Muscle layer of duodenum (tissue), 2 donors: ENCODE data around the gene AMTN.
"Not testable (repeated sequence)": the region's sequence is repeated elsewhere in the genome, so short reads cannot be mapped to it uniquely, and the experiment has no call there.

ENCODE experiments used
- H3K27ac ChIP-seq: one replicate; pipeline ENCODE4 v1.7.0; 2013; ENCODE audit warnings: mild to moderate bottlenecking, low read length
- H3K27me3 ChIP-seq: one replicate; pipeline ENCODE4 v1.7.0; 2013; ENCODE audit warnings: low read depth, mild to moderate bottlenecking, control low read depth, low read length
- H3K36me3 ChIP-seq, 2 donors: one replicate each; pipeline ENCODE4 v1.7.0; 2013; ENCODE audit warnings: low read length in 2 of 2, control low read depth in 1 of 2, mild to moderate bottlenecking in 1 of 2; ENCODE audit not compliant: insufficient read depth in 2 of 2, control insufficient read depth in 1 of 2
- H3K4me1 ChIP-seq, 2 donors: one replicate each; pipeline ENCODE4 v1.7.0; 2013; ENCODE audit warnings: low read length in 2 of 2, mild to moderate bottlenecking in 2 of 2, control low read depth in 1 of 2, moderate library complexity in 1 of 2; ENCODE audit not compliant: insufficient read depth in 2 of 2, control insufficient read depth in 1 of 2
- H3K4me3 ChIP-seq, 2 donors: one replicate each; pipeline ENCODE4 v1.7.0; 2013; ENCODE audit warnings: low read length in 2 of 2, low read depth in 1 of 2, mild to moderate bottlenecking in 1 of 2
- H3K9me3 ChIP-seq, 2 donors: one replicate each; pipeline ENCODE4 v1.7.0; 2013; ENCODE audit warnings: low read length in 2 of 2, control low read depth in 1 of 2, mild to moderate bottlenecking in 1 of 2; ENCODE audit not compliant: control insufficient read depth in 1 of 2
- donor health status: healthy.

The AMTN gene

DNA sequence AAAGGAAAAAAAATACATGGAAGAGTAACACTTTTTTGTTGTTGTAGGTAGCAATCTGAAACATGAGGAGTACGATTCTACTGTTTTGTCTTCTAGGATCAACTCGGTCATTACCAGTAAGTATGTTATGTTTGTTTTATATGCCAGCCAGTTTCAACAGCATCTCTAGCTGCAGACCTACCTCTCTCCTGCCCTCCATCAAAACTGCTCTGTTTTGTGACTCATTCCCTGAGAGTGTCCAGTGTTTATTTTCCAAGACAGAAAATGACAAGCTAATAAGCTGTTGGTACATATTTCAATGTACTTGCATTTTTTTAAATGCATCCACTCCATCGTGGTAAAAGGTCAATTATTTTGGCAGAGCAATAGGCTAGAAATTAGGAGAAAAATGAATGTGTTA, 347 bp downstream of the AMTN start:
- Histone ChIP-seq H3K27ac (no peak overlapping the region), H3K4me3 (no peak overlapping the region), H3K9me3 (no peaks in the 10 kb centered on the region)

DNA sequence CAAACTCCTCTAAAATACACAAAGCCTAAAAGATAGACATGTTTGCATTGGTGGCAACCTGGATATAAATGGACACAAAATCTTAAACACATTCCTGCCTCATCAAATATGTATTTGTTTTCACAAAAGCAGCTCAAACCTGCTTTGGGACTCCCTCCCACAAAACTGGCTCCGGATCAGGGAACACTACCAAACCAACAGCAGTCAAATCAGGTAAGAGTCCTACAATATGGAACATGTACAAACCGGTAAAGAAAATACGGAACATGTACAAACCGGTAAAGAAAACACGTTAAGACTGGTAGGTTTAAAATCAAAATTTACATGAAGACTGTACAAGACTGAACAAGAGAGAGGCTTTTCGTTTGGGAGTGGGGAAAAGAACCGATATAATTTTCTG, 4.3 kb downstream of the AMTN start:
- Histone ChIP-seq H3K27ac (no peak overlapping the region), H3K9me3 (no peaks in the 10 kb centered on the region), H3K36me3 (no peaks in the 10 kb centered on the region), H3K4me1 (no peaks in the 10 kb centered on the region), H3K27me3 (no peaks in the 10 kb centered on the region), H3K4me3 (no peak overlapping the region)

More for the DNA sequence above, 347 bp downstream of the AMTN start:
- H3K36me3 ChIP-seq: no peaks in the 10 kb centered on the region
- no peaks in the 10 kb centered on the region for H3K4me1 ChIP-seq
- H3K27me3 ChIP-seq: no peaks in the 10 kb centered on the region

DNA sequence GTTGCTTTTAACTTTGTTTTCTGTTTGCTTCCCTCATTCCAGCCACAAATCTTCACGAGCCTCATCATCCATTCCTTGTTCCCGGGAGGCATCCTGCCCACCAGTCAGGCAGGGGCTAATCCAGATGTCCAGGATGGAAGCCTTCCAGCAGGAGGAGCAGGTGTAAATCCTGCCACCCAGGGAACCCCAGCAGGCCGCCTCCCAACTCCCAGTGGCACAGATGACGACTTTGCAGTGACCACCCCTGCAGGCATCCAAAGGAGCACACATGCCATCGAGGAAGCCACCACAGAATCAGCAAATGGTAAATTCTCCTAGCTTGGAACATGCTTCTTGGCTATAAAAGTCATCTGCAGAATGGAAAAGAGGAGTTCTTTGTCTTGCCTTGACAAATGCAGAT, 12.6 kb downstream of the AMTN start:
- no peaks in the 10 kb centered on the region for H3K36me3 ChIP-seq
- H3K4me3 ChIP-seq: no peak overlapping the region
- H3K9me3 ChIP-seq: no peaks in the 10 kb centered on the region
- H3K4me1 ChIP-seq: no peaks in the 10 kb centered on the region
- no peaks in the 10 kb centered on the region for H3K27me3 ChIP-seq
- H3K27ac ChIP-seq: no peak overlapping the region

DNA sequence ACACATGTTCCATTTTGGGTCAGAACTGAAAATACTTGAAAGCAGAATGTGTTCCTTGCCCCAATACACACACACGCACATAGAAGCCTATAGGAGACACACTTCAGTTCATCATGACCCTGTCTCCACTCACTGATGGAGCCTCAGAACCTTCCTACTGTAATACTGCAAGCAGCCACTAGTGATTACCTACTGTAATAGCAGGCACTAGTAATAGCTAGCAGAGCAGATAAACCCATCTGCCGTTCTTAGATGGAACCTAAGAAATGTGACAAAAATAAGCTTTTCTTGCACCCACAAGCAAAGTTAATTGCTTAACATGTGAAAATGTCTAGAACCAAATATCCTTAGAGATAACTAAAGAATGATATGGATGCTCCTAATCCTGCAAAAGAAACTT, 13.6 kb downstream of the AMTN start:
- Histone ChIP-seq H3K27me3 (no peaks in the 10 kb centered on the region), H3K4me1 (no peaks in the 10 kb centered on the region), H3K27ac (no peak overlapping the region), H3K36me3 (no peaks in the 10 kb centered on the region), H3K4me3 (no peak overlapping the region), H3K9me3 (no peaks in the 10 kb centered on the region)

DNA sequence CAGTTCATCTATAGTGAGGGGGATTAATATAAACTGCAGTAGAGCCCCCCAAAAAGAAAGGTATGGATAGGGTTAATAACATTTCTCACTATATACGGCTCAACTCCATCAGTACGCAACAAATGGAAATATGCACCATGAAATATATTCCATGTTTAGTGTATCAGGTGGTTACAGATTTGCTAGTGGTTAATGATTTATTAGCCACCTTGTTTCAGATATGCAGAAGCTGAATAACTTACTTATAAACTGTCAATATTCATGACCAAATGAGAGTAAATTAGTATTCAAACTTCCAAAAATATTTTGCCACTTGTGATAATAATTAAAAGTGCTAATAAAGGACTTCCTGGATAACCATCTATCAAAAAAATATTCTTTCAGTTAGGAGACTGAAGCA, 14.8 kb downstream of the AMTN start:
- H3K4me3 ChIP-seq: no peak overlapping the region
- no peaks in the 10 kb centered on the region for H3K9me3 ChIP-seq
- no peaks in the 10 kb centered on the region for H3K36me3 ChIP-seq
- no peaks in the 10 kb centered on the region for H3K4me1 ChIP-seq
- H3K27ac ChIP-seq: no peak overlapping the region
- H3K27me3 ChIP-seq: no peaks in the 10 kb centered on the region

DNA sequence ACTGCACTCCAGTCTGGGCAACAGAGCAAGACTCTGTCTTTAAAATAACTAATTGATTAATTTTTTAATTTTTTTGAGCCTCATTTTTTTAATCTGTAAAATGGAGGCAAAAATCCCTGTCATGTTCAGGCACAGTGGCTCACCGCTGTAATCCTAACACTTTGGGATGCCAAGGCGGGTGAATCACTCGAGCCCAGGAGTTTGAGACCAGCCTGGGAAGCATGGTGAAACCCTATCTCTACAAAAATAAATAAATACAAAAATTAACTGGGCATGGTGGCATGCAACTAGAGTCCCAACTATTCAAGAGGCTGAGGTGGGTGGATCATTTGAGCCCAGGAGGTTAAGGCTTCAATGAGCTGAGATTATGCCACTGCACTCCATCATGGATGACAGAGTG, 15.4 kb downstream of the AMTN start:
- no peaks in the 10 kb centered on the region for H3K27me3 ChIP-seq
- no peak overlapping the region for H3K4me3 ChIP-seq
- no peaks in the 10 kb centered on the region for H3K9me3 ChIP-seq
- no peaks in the 10 kb centered on the region for H3K36me3 ChIP-seq
- H3K27ac ChIP-seq: no peak overlapping the region
- no peaks in the 10 kb centered on the region for H3K4me1 ChIP-seq

DNA sequence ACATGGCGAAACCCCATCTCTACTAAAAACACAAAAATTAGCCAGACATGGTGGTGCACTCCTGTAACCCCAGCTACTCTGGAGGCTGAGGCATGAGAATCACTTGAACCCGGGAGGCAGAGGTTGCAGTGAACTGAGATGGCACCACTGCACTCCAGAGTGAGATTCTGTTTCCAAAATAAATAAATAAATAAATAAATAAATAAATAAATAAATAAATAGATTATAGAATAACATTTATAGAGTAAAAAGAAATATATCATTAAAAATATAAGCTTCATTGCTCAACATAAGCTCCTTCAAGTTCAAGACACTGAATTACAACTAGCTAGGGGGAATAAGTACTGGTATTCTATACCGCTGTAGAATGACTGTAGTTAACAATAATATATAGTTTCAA, 16.5 kb downstream of the AMTN start:
- not testable (repeated sequence) for H3K9me3 ChIP-seq, H3K4me3 ChIP-seq, H3K36me3 ChIP-seq, H3K4me1 ChIP-seq, H3K27ac ChIP-seq, H3K27me3 ChIP-seq

DNA sequence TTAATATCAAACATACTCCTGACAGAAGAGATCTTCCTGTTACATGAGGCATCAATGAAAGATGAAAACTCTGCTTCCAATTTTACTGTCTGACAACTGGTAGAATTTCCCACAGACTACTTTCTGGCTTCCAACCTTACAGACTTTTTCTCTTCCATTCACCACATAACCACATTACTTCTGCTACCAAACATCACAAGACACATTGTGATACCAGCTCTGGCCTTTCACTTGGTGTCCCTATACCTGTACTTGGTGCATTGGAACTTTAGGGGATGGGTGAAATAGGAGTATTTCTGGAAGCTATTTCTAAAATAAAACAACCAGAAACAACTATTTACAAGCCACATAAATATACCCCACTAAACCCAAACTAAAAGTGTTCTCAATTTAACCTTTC, 20.5 kb downstream of the AMTN start:
- Histone ChIP-seq H3K36me3 (no peaks in the 10 kb centered on the region), H3K4me3 (no peak overlapping the region), H3K27ac (no peak overlapping the region), H3K27me3 (no peaks in the 10 kb centered on the region), H3K4me1 (no peaks in the 10 kb centered on the region), H3K9me3 (no peaks in the 10 kb centered on the region)

DNA sequence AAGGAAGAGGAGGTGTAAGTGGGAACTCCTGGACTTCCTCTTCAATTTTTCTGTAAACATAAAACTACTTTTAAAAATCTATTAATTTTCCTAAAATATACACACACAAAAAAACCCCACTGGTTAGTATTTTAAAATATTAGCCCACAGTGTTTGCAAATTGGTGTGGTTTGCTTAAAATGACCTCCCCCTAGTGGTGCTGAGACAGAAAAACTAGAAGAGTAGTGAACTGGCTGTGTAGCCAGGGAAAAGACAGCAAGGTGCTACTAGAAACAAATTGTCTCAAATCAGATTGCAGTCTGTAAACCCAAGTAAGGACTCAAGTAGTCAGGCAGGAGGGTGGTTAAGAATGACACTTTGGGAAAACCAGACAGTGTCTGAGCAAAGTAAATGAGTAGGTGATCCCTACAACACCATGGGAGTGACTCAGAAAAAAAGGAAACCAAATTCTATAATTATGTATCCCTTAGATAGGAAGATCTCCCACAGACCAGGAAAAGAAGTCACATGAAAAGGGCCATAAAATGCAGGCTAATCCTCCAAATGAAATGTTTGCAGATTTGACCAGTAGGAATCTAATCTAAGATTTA, 26.0 kb downstream of the AMTN start:
- H3K4me1 ChIP-seq: no peaks in the 10 kb centered on the region
- no peaks in the 10 kb centered on the region for H3K36me3 ChIP-seq
- no peaks in the 10 kb centered on the region for H3K9me3 ChIP-seq
- H3K4me3 ChIP-seq: no peak overlapping the region
- no peaks in the 10 kb centered on the region for H3K27me3 ChIP-seq
- no peak overlapping the region for H3K27ac ChIP-seq

DNA sequence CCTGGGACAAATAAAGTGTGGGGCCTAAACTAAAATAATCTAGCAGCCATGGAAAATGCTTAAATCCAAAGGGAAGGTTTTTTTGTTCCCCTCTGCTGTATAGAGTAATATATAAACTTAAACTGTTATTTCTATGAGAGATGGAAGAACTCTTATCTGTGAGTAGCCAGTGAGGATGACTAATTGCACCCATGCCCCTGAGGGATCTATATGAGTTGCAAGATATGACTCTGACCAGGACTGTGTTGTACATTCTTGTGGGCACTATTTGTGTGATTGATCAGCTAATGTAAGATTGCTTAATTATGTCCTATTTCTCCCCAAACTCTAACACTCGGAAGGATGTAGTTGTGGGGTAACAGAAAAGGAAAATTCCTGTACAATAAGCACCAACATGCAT, 38.5 kb downstream of the AMTN start:
- no peaks in the 10 kb centered on the region for H3K9me3 ChIP-seq
- H3K4me3 ChIP-seq: no peak overlapping the region
- no peaks in the 10 kb centered on the region for H3K27me3 ChIP-seq
- H3K36me3 ChIP-seq: no peaks in the 10 kb centered on the region
- no peak overlapping the region for H3K27ac ChIP-seq
- H3K4me1 ChIP-seq: peaks cover 0 to 4% of the 10 kb centered on the region in 2 donors

DNA sequence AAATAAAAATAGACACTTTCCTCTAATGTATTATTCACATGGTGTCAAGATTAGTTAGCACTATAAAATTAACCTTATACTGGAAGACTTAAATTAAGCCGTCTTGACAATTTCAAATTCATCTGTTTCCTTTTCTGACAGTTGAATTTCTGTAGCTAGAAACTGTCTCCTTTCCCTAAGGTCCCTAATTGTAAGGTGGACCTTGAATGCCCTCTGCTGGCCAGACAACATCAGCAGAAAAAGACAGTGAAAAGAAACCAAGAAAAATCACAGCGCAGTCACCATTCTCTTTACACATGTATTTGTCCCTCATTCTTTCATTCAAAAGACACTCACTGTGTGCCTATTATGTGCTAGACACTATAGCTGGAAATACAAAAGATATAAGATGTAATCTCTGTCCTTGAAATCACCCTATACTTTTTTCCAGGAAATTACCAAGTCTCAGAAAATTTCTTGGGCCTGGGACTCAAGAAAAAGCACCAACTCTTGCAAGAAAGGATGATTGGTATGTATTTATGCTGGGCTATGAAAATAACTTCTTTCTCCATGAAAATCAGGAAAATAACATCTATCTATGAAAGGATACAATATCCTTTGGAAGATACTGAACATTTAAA, 41.0 kb downstream of the AMTN start:
- Histone ChIP-seq H3K4me3 (no peak overlapping the region), H3K36me3 (no peaks in the 10 kb centered on the region), H3K27me3 (no peaks in the 10 kb centered on the region), H3K9me3 (no peaks in the 10 kb centered on the region), H3K27ac (no peak overlapping the region), H3K4me1 (peaks cover 0 to 4% of the 10 kb centered on the region in 2 donors)

DNA sequence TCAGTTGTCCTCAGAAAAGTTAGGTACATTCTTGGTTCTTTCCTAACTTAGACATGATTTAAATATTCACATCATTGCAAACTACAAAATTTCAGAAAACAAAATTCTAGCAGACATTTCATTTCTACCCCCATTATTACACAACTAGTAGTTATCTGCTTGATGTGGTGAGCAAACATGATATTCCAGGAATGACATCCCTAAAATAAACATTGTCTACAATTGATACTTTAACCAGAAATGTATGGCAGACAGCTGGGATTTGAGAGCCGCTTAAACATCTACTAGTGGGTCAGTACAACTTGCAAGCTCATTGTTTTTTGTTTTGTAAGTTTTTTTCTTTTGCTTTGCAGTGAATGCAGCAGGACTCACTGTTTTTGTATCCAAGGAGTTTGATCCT, 41.6 kb downstream of the AMTN start:
- Histone ChIP-seq H3K27me3 (no peaks in the 10 kb centered on the region), H3K27ac (no peak overlapping the region), H3K4me1 (peaks cover 0 to 4% of the 10 kb centered on the region in 2 donors), H3K9me3 (no peaks in the 10 kb centered on the region), H3K36me3 (no peaks in the 10 kb centered on the region), H3K4me3 (no peak overlapping the region)
